BJ (cell line): ENCODE measurements around the gene SLAMF9. TPM values are rescaled to one million over a fixed set of nuclear protein-coding genes. Genes with fewer than 3 reads are reported as not detected.
A peak's percentile ranks its signal among the peaks of the same experiment; 100 is the strongest.

ENCODE experiments used
- CTCF ChIA-PET: fragments of 350-600 bp; formaldehyde crosslinking; extraction: SDS; loops from one replicate; lab custom pipeline; 2021; ENCODE audit warnings: antibody characterized with exemption, inconsistent platforms; lab: Yijun Ruan, JAX
- POLR2A ChIA-PET: fragments of 300-600 bp; sonication (Branson Sonifier 250); formaldehyde crosslinking; extraction: SDS; loops from one replicate; lab custom pipeline; 2021; ENCODE audit warnings: antibody characterized with exemption; lab: Charles Lee
- DNase-seq: peaks from one replicate; pipeline ENCODE4 v3.0.0-alpha.2; 2011; ENCODE audit warnings: low read depth
- H3K27me3 ChIP-seq: 2 replicates; pipeline ENCODE4 v1.6.0; 2011; ENCODE audit warnings: low read length; ENCODE audit not compliant: control insufficient read depth, insufficient read depth
- H3K36me3 ChIP-seq: 2 replicates; pipeline ENCODE4 v1.5.1; 2011; ENCODE audit warnings: low read length; ENCODE audit not compliant: control insufficient read depth, insufficient read depth
- H3K4me3 ChIP-seq: 2 replicates; pipeline ENCODE4 v1.5.1; 2011; ENCODE audit warnings: low read depth, mild to moderate bottlenecking, control low read depth, low read length
- polyA minus RNA-seq: library from RNA; depleted of rRNA, polyadenylated mRNA; stranded (reverse); fragments of >200 nt; gene quantifications from 2 replicates; pipeline ENCODE4 v1.2.3, GENCODE V29; 2011; rRNA and poly(A)+ RNA removed
- polyA plus RNA-seq: library from polyadenylated mRNA; depleted of rRNA; stranded (reverse); fragments of >200 nt; gene quantifications from 2 replicates; pipeline ENCODE4 v1.2.3, GENCODE V29; 2011; rRNA removed
- TF ChIP-seq, protein P1 (sequence below): IDR thresholded peaks from 2 replicates; pipeline ENCODE4 v1.5.1; 2011; ENCODE audit warnings: low read depth, mild to moderate bottlenecking, control low read depth, inconsistent platforms, low read length, moderate library complexity; ENCODE audit not compliant: insufficient read depth

SLAMF9 gene
- polyA plus RNA-seq (not detected in 2 replicates), polyA minus RNA-seq (not detected in 2 replicates)

DNA sequence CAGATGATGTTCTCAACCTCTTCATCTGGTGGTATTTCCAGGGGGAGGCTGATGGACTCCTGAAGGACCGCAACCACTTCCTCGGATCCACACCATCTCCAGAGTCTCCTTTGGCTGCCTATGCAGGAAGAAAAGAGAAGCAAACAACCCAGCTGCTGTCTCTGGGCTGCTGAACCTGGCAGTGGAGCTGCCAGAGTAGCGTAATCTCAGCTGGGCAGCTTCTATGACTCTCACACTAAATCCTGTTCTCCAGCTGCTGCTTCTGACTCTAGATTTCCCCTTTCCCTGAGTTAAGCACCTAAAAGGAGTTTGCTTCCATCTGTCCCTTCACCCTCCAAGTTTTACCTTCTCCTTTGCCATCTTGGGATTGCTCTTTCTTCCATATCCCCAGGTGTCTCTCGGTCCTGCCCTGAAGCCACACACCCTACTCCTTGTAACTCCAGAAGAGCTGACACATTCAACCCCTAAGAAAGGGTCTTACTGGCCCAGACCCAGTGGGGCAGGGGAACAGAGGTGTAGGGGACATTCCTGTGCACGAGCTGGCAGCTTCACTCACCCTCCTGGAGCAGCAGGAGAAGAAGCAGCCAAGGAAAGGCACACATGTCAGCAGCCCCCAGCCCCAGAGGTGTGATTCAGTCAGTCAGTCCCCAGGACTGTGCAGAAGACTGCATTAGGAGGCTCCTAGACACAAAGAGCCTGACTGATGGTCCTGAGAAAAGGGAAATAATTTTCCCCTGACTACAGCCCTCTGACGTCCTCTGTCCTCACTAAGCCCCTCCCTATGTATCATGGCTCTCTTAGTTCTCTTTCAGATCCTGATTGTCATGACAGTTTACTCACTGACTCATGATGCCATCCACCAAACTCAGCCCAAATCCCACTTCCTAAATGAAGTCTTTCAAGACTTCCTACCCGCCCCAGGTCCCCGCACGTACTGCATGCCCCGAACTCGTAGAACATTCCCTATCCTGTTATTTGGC, at the start of gene SLAMF9:
TSS of gene SLAMF9 (minus strand) at position 702 of the 980 bp plus-strand sequence. CDS start at position 602, 100 bp downstream.
- Histone ChIP-seq H3K4me3 (no peak within 1 kb of the TSS), H3K36me3 (no peaks in the 10 kb centered on the region), H3K27me3 (peaks cover 5% of the 10 kb centered on the region; the same call in 1 of the 2 replicates)
- ChIA-PET POLR2A (no interaction called here), CTCF (interaction anchor here (1.1 to 39.5 kb wide), 4 partner anchors 8 to 57 kb away, joined by 4 to 889 read pairs (median 4); partner anchors contain the start of gene IGSF9)
- no peak for DNase-seq
- TF ChIP-seq, protein P1, sequence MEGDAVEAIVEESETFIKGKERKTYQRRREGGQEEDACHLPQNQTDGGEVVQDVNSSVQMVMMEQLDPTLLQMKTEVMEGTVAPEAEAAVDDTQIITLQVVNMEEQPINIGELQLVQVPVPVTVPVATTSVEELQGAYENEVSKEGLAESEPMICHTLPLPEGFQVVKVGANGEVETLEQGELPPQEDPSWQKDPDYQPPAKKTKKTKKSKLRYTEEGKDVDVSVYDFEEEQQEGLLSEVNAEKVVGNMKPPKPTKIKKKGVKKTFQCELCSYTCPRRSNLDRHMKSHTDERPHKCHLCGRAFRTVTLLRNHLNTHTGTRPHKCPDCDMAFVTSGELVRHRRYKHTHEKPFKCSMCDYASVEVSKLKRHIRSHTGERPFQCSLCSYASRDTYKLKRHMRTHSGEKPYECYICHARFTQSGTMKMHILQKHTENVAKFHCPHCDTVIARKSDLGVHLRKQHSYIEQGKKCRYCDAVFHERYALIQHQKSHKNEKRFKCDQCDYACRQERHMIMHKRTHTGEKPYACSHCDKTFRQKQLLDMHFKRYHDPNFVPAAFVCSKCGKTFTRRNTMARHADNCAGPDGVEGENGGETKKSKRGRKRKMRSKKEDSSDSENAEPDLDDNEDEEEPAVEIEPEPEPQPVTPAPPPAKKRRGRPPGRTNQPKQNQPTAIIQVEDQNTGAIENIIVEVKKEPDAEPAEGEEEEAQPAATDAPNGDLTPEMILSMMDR, result no peak

DNA sequence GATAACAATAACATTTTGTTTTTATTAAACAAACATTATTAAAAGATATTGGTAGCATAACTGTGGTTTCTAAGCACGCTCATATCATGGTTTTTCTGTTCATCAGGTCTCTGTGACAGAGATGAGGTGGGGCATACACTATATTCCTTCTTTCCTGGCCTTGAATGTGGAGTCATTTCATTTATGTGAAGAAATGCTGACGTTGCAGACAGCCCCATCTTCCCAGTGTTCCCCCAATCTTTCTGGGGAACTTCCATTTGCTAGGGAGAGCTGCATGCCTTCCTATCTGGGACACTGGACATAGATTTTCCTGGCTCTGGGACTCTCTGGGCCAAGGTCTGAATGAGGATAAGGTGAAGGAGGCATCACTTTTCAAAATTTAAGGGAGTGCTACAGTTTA, 47.4 kb upstream of the SLAMF9 start:
- Histone ChIP-seq H3K36me3 (no peaks in the 10 kb centered on the region), H3K4me3 (no peak overlapping the region), H3K27me3 (no peaks in the 10 kb centered on the region)
- CTCF ChIA-PET, result interaction anchor here (1.1 to 26.4 kb wide), 2 partner anchors 37 to 61 kb away, joined by 4 to 889 read pairs; partner anchors contain the start of genes IGSF9, SLAMF9 and TAGLN2
- DNase-seq, result no peak
- TF ChIP-seq, protein P1, result no peak
- POLR2A ChIA-PET, result no interaction called here

DNA sequence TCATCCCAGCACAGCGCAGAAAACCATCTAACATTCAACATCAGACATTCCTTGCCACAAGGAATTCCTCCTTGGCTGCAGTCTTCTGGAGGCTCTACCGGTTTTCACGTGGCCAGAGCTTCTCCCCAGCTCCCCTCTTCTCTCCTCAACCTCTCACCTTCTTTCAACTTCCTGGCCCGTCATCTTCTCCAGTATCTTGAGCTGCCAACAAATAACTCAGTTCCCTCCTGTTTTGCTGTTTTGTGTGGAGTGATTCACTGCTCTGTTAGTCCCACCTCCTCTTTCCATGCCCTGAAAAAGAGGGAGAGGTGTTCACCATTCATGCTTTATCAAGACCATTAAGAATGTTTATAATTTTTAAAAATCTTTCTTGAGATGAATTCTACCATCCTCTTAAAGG, 45.2 kb upstream of the SLAMF9 start:
- no peak overlapping the region for H3K4me3 ChIP-seq
- CTCF ChIA-PET, result interaction anchor here (0.6 to 26.4 kb wide), 3 partner anchors 8 to 465 kb away, joined by 3 to 889 read pairs (median 14); partner anchors contain the start of genes IGSF9, SLAMF9 and TAGLN2
- no peaks in the 10 kb centered on the region for H3K27me3 ChIP-seq
- TF ChIP-seq, protein P1, result no peak
- no peak for DNase-seq
- POLR2A ChIA-PET, result no interaction called here
- H3K36me3 ChIP-seq, result no peaks in the 10 kb centered on the region

DNA sequence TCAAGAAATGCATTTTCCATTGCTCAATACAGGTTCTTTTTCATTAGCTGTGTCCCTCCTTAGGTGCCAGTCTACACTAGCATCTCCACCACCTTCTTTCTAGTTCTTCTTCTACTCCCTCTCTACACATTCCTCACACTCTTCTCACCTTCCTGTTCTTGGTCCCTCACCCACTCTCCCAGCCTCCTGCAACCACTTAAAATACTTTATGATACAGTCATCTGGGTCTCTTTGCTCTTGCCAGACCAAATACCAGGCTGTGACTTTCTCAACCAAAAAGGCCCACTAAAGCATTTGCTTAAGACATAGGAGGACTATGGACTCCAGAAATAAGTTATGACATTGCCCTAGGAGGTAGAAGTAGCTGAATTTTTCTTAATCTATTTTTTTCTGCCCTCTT, 42.6 kb upstream of the SLAMF9 start:
- peak; percentile 81 for DNase-seq
- TF ChIP-seq, protein P1, result no peak
- no peaks in the 10 kb centered on the region for H3K36me3 ChIP-seq
- no peaks in the 10 kb centered on the region for H3K27me3 ChIP-seq
- ChIA-PET CTCF (interaction anchor here (1.3 kb wide), 1 partner anchor 10 kb away, joined by 15 read pairs; no protein-coding TSS in a partner anchor), POLR2A (no interaction called here)
- no peak overlapping the region for H3K4me3 ChIP-seq

DNA sequence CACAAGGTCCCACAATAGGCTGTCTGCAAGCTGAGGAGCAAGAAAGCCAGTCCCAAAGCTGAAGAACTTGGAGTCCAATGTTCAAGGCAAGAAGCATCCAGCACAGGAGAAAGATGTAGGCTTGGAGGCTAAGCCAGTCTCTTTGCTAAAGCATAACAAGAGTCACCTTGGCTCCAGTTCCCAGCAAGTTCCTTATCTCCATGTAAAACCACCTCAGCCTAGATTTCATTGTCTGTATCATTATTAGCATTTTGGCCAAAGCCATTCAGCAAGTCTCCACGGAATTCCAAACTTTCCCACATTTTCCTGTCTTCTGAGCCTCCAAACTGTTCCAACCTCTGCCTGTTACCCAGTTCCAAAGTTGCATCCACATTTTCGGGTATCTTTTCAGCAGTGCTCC, 40.9 kb upstream of the SLAMF9 start:
- Histone ChIP-seq H3K27me3 (no peaks in the 10 kb centered on the region), H3K36me3 (no peaks in the 10 kb centered on the region), H3K4me3 (no peak overlapping the region)
- TF ChIP-seq, protein P1, result no peak
- no peak for DNase-seq
- POLR2A ChIA-PET, result no interaction called here
- CTCF ChIA-PET, result interaction anchor here (0.7 to 1.9 kb wide), 2 partner anchors 8 to 13 kb away, joined by 3 to 10 read pairs; no protein-coding TSS in a partner anchor
